Lower lobe of right lung (tissue), 2 donors: Measurements from ENCODE around the gene CAP2. TPM values are rescaled to one million over a fixed set of nuclear protein-coding genes. Genes with fewer than 3 reads are reported as not detected.

Source experiments
- ATAC-seq, 2 donors: fragments of 200-7000 bp; cut with Tn5 transposase; one replicate each; pipeline ENCODE4 v1.9.1; 2020 to 2022; ENCODE audit warnings: mild to moderate bottlenecking in 2 of 2, moderate library complexity in 2 of 2
- DNase-seq: peaks from one replicate; pipeline ENCODE4 v3.0.0-alpha.2; 2020
- H3K27ac ChIP-seq: fragments of 200-600 bp; one replicate; pipeline ENCODE4 v1.8.0; 2022
- H3K27me3 ChIP-seq: fragments of 200-600 bp; one replicate; pipeline ENCODE4 v1.8.0; 2022; ENCODE audit warnings: low read depth
- H3K36me3 ChIP-seq: fragments of 200-600 bp; one replicate; pipeline ENCODE4 v1.8.0; 2022; ENCODE audit warnings: mild to moderate bottlenecking
- H3K4me1 ChIP-seq: fragments of 200-600 bp; one replicate; pipeline ENCODE4 v1.8.0; 2022
- H3K4me3 ChIP-seq: fragments of 200-600 bp; one replicate; pipeline ENCODE4 v1.8.0; 2022; ENCODE audit warnings: mild to moderate bottlenecking
- H3K9me3 ChIP-seq: fragments of 200-600 bp; one replicate; pipeline ENCODE4 v1.8.0; 2022
- CTCF ChIP-seq: fragments of 200-600 bp; IDR thresholded peaks from one replicate; pipeline ENCODE4 v1.8.0; 2022; ENCODE audit warnings: antibody characterized with exemption, mild to moderate bottlenecking
- intact Hi-C: fragments of 100-400 bp; cut with DNase I; formaldehyde crosslinking; loops from one replicate; pipeline ENCODE4 v1.11.0; 2022
- total RNA-seq: library from RNA; stranded (reverse); fragmentation: NEBNext Ultra II Directional; extraction: Animal tissue kit (Norgen Biotek cat#: 25700); gene quantifications from one replicate; pipeline ENCODE4 v1.2.1, GENCODE V29; 2021
- donor health status: DM: no; HTN: yes; CAD: no; lungs with severe emphysema.

The CAP2 gene
- total RNA-seq, 1 donor from 2014 or later = 4.7 TPM

GRCh38 chr6:17480476-17480875, 87.1 kb downstream of the CAP2 start:
- TF ChIP-seq CTCF = no peak
- no peaks in the 10 kb centered on the region for H3K27me3 ChIP-seq
- no peaks in the 10 kb centered on the region for H3K9me3 ChIP-seq
- H3K4me3 ChIP-seq = no peak overlapping the region
- no peaks in the 10 kb centered on the region for H3K36me3 ChIP-seq
- no peak overlapping the region for H3K27ac ChIP-seq
- no peaks in the 10 kb centered on the region for H3K4me1 ChIP-seq
- intact Hi-C loops = no loop called here
- DNase-seq (no peak), ATAC-seq (no peak)

- Histone ChIP-seq H3K4me1 (no peaks in the 10 kb centered on the region), H3K27me3 (no peaks in the 10 kb centered on the region), H3K27ac (no peak overlapping the region), H3K36me3 (no peaks in the 10 kb centered on the region), H3K9me3 (no peaks in the 10 kb centered on the region), H3K4me3 (no peak overlapping the region)
- ATAC-seq = no peak
- intact Hi-C loops = no loop called here
- DNase-seq = no peak
- TF ChIP-seq CTCF = no peak
Observed at GRCh38 chr6:17482711-17483110, 89.3 kb downstream of the CAP2 start.

GRCh38 chr6:17483391-17484016, 90.1 kb downstream of the CAP2 start:
- no peak for DNase-seq
- H3K4me3 ChIP-seq = no peak overlapping the region
- H3K27ac ChIP-seq = no peak overlapping the region
- intact Hi-C loops = no loop called here
- no peak for ATAC-seq
- no peak for TF ChIP-seq CTCF
- H3K36me3 ChIP-seq = no peaks in the 10 kb centered on the region
- no peaks in the 10 kb centered on the region for H3K27me3 ChIP-seq
- H3K4me1 ChIP-seq = no peaks in the 10 kb centered on the region
- no peaks in the 10 kb centered on the region for H3K9me3 ChIP-seq

- intact Hi-C loops = no loop called here
- Histone ChIP-seq H3K9me3 (no peaks in the 10 kb centered on the region), H3K27ac (no peak overlapping the region), H3K4me1 (no peaks in the 10 kb centered on the region), H3K4me3 (no peak overlapping the region), H3K36me3 (no peaks in the 10 kb centered on the region), H3K27me3 (no peaks in the 10 kb centered on the region)
- no peak for TF ChIP-seq CTCF
- DNase-seq = no peak
- ATAC-seq = no peak
Observed at GRCh38 chr6:17484201-17484849, 90.9 kb downstream of the CAP2 start.

- no peaks in the 10 kb centered on the region for H3K9me3 ChIP-seq
- no peak overlapping the region for H3K4me3 ChIP-seq
- no peaks in the 10 kb centered on the region for H3K27me3 ChIP-seq
- no peak for ATAC-seq
- no peaks in the 10 kb centered on the region for H3K36me3 ChIP-seq
- H3K27ac ChIP-seq = no peak overlapping the region
- no peak for DNase-seq
- no peaks in the 10 kb centered on the region for H3K4me1 ChIP-seq
- intact Hi-C loops = no loop called here
- no peak for TF ChIP-seq CTCF
Observed at GRCh38 chr6:17485181-17485580, 91.8 kb downstream of the CAP2 start.
